Chondrocyte (in vitro differentiated cells): ENCODE measurements around the gene TLE1. TPM values are rescaled to one million over a fixed set of nuclear protein-coding genes. Genes with fewer than 3 reads are reported as not detected.

Experiments
- DNase-seq: peaks from one replicate; pipeline ENCODE4 v3.0.0; 2021; ENCODE audit warnings: mixed read lengths, low spot score
- H3K27ac Mint-ChIP-seq: one replicate; pipeline ENCODE4 v1.8.0; 2021; ENCODE audit warnings: mild to moderate bottlenecking, moderate library complexity, mixed read lengths; ENCODE audit not compliant: unreplicated experiment
- H3K27me3 Mint-ChIP-seq: 2 replicates; pipeline ENCODE4 v1.8.0; 2021; ENCODE audit warnings: low read depth, mixed read lengths
- H3K36me3 Mint-ChIP-seq: 2 replicates; pipeline ENCODE4 v1.8.0; 2021; ENCODE audit warnings: low read depth, mixed read lengths
- H3K4me1 Mint-ChIP-seq: 2 replicates; pipeline ENCODE4 v1.8.0; 2021; ENCODE audit warnings: low read depth, mild to moderate bottlenecking, mixed read lengths
- H3K4me3 Mint-ChIP-seq: one replicate; pipeline ENCODE4 v1.8.0; 2021; ENCODE audit warnings: mild to moderate bottlenecking, moderate library complexity, mixed read lengths; ENCODE audit not compliant: unreplicated experiment
- H3K9me3 Mint-ChIP-seq: 2 replicates; pipeline ENCODE4 v1.8.0; 2021; ENCODE audit warnings: low read depth, mixed read lengths
- total RNA-seq: library from RNA; stranded (reverse); gene quantifications from 3 replicates; pipeline ENCODE4 v1.2.1, GENCODE V29; 2021
- TF ChIP-seq, protein P1 (sequence below): fragments of 200-600 bp; sonication (generic); IDR thresholded peaks from 2 replicates; pipeline ENCODE4 v1.5.0; 2021; ENCODE audit warnings: antibody characterized with exemption, mild to moderate bottlenecking, moderate library complexity

The TLE1 gene
- total RNA-seq, 1 donor from 2014 or later, result 12.6 TPM

- TF ChIP-seq, protein P1, sequence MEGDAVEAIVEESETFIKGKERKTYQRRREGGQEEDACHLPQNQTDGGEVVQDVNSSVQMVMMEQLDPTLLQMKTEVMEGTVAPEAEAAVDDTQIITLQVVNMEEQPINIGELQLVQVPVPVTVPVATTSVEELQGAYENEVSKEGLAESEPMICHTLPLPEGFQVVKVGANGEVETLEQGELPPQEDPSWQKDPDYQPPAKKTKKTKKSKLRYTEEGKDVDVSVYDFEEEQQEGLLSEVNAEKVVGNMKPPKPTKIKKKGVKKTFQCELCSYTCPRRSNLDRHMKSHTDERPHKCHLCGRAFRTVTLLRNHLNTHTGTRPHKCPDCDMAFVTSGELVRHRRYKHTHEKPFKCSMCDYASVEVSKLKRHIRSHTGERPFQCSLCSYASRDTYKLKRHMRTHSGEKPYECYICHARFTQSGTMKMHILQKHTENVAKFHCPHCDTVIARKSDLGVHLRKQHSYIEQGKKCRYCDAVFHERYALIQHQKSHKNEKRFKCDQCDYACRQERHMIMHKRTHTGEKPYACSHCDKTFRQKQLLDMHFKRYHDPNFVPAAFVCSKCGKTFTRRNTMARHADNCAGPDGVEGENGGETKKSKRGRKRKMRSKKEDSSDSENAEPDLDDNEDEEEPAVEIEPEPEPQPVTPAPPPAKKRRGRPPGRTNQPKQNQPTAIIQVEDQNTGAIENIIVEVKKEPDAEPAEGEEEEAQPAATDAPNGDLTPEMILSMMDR, result no peak
- Mint-ChIP-seq H3K27me3 (no peaks in the 10 kb centered on the region), H3K4me1 (peaks cover 19% of the 10 kb centered on the region), H3K9me3 (no peaks in the 10 kb centered on the region), H3K27ac (no peak overlapping the region), H3K4me3 (no peak overlapping the region), H3K36me3 (no peaks in the 10 kb centered on the region)
- no peak for DNase-seq
Measured at GRCh38 chr9:81574405-81574804, 114.9 kb downstream of the TLE1 start.

DNA sequence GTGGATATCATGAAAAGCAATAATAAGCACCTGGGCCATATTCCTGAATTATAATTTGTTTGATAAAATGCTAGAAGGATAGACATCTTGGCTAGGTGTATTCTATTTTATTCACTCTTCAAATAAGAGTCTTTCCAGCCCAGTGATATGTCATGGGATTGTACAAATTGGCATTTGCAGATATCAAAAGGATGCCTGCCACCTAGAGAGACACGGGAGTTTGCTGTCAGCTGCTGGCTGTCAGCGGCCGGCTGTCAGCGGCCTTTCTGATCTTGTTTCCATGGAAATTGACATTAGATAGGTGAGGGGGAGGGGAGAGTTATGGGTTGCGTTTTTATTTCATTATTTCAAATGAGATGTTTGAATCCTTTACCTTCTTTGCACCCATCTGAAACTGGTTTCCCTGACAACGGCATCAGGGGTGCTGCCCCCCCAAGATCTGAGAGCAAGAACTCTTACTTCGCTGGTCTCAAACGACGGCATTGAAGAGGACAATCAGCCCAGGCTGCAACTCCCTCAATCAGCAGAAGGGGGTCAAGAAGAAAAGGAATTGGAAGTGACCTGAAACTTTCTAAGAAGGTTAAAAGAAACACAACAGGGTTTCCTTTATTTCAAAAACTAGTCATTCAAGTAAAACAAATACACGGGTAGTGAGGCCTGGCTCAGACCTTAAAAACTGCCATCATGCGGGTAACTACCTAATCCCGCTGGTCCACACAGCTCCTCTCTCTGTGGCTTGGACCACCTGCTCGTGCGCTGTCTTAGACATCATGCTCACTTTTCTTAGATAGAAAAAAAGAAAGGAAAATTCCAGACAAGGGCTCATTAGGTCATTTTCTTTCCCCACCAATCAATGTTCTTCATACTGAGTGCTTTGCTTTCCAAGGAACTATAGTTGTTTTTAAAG, 115.7 kb downstream of the TLE1 start:
- TF ChIP-seq, protein P1, result no peak
- no peaks in the 10 kb centered on the region for H3K27me3 Mint-ChIP-seq
- H3K27ac Mint-ChIP-seq, result no peak overlapping the region
- no peaks in the 10 kb centered on the region for H3K36me3 Mint-ChIP-seq
- no peak for DNase-seq
- H3K4me1 Mint-ChIP-seq, result peaks cover 13% of the 10 kb centered on the region
- H3K4me3 Mint-ChIP-seq, result no peak overlapping the region
- no peaks in the 10 kb centered on the region for H3K9me3 Mint-ChIP-seq

- TF ChIP-seq, protein P1, result no peak
- H3K4me1 Mint-ChIP-seq, result peaks cover 8% of the 10 kb centered on the region
- no peak for DNase-seq
- H3K4me3 Mint-ChIP-seq, result no peak overlapping the region
- H3K27ac Mint-ChIP-seq, result no peak overlapping the region
- H3K27me3 Mint-ChIP-seq, result no peaks in the 10 kb centered on the region
- H3K36me3 Mint-ChIP-seq, result no peaks in the 10 kb centered on the region
- no peaks in the 10 kb centered on the region for H3K9me3 Mint-ChIP-seq
Measured at GRCh38 chr9:81570083-81570482, 119.3 kb downstream of the TLE1 start.

- Mint-ChIP-seq H3K4me3 (no peak overlapping the region), H3K4me1 (peaks cover 21% of the 10 kb centered on the region), H3K9me3 (no peaks in the 10 kb centered on the region), H3K36me3 (no peaks in the 10 kb centered on the region), H3K27me3 (no peaks in the 10 kb centered on the region), H3K27ac (no peak overlapping the region)
- DNase-seq, result no peak
- TF ChIP-seq, protein P1, result no peak
Measured at GRCh38 chr9:81566074-81566698, 123.2 kb downstream of the TLE1 start.

- H3K27ac Mint-ChIP-seq, result no peak overlapping the region
- TF ChIP-seq, protein P1, result no peak
- H3K36me3 Mint-ChIP-seq, result no peaks in the 10 kb centered on the region
- peaks cover 25% of the 10 kb centered on the region for H3K4me1 Mint-ChIP-seq
- DNase-seq, result no peak
- H3K4me3 Mint-ChIP-seq, result no peak overlapping the region
- no peaks in the 10 kb centered on the region for H3K9me3 Mint-ChIP-seq
- H3K27me3 Mint-ChIP-seq, result no peaks in the 10 kb centered on the region
Measured at GRCh38 chr9:81565609-81566008, 123.7 kb downstream of the TLE1 start.
